ENCODE results near the gene UBE2M.
"Not testable (repeated sequence)": the region's sequence is repeated elsewhere in the genome, so short reads cannot be mapped to it uniquely, and the experiment has no call there.

The UBE2M gene

GRCh38 chr19:58581227-58582141 is 23.1 kb upstream of the UBE2M start:
- peaks cover 4% of the 10 kb centered on the region; the same call in 1 of the 2 replicates for H3K36me3 ChIP-seq (ENCODE audit: insufficient read depth, low read length)
- H2AFZ ChIP-seq (ENCODE audit: low read length), result no peak overlapping the region

GRCh38 chr19:58579473-58580142 is 21.2 kb upstream of the UBE2M start:
- H3K9ac ChIP-seq (ENCODE audit: low read depth, low read length, poor library complexity, severe bottlenecking), result peak overlapping the region; percentile 34
- no peaks in the 10 kb centered on the region for H4K20me1 ChIP-seq (ENCODE audit: insufficient read depth, low read length, poor library complexity, severe bottlenecking)
- H3K27me3 ChIP-seq (ENCODE audit: insufficient read depth, low read length, poor library complexity, severe bottlenecking), result no peaks in the 10 kb centered on the region
- no peaks in the 10 kb centered on the region for H3K9me3 ChIP-seq (ENCODE audit: insufficient read depth, low read depth, low read length)
- no peak overlapping the region for H2AFZ ChIP-seq (ENCODE audit: low read length)
- no peaks in the 10 kb centered on the region; the same call in 1 of the 2 replicates for H3F3A ChIP-seq (ENCODE audit: low read depth)
- no peaks in the 10 kb centered on the region for H3K9me2 ChIP-seq (replicated peaks; ENCODE audit: low read depth, low read length)
- TF ChIP-seq EZH2phosphoT487 (IDR thresholded peaks at IDR 0.05; ENCODE audit: borderline replicate concordance) (no peak), CTCF (conservative IDR thresholded peaks at IDR 0.05; ENCODE audit: low read length) (no peak)
- H3K4me2 ChIP-seq (ENCODE audit: low read depth, low read length, poor library complexity, severe bottlenecking), result peak overlapping the region; percentile 18
- peaks cover 23% of the 10 kb centered on the region for H3K4me1 ChIP-seq (ENCODE audit: insufficient read depth, low read length, poor library complexity, severe bottlenecking)
- peaks cover 4% of the 10 kb centered on the region; the same call in 1 of the 2 replicates for H3K36me3 ChIP-seq (ENCODE audit: insufficient read depth, low read length)
- H3K4me3 ChIP-seq (ENCODE audit: low read length, poor library complexity, severe bottlenecking), result no peak overlapping the region
- H3K79me2 ChIP-seq (ENCODE audit: insufficient read depth, low read length), result peaks cover 9% of the 10 kb centered on the region; the same call in 1 of the 2 replicates

More at GRCh38 chr19:58581227-58582141, 23.1 kb upstream of the UBE2M start:
- Histone ChIP-seq H3K4me3 (ENCODE audit: low read length, poor library complexity, severe bottlenecking) (no peak overlapping the region), H4K20me1 (ENCODE audit: insufficient read depth, low read length, poor library complexity, severe bottlenecking) (no peaks in the 10 kb centered on the region), H3F3A (ENCODE audit: low read depth) (no peaks in the 10 kb centered on the region), H3K9me3 (ENCODE audit: insufficient read depth, low read depth, low read length) (no peaks in the 10 kb centered on the region), H3K27me3 (ENCODE audit: insufficient read depth, low read length, poor library complexity, severe bottlenecking) (no peaks in the 10 kb centered on the region), H3K79me2 (ENCODE audit: insufficient read depth, low read length) (peaks cover 9% of the 10 kb centered on the region; the same call in 1 of the 2 replicates), H3K4me2 (ENCODE audit: low read depth, low read length, poor library complexity, severe bottlenecking) (peak overlapping the region; percentile 68), H3K4me1 (ENCODE audit: insufficient read depth, low read length, poor library complexity, severe bottlenecking) (peaks cover 20% of the 10 kb centered on the region), H3K9me2 (replicated peaks; ENCODE audit: low read depth, low read length) (no peaks in the 10 kb centered on the region), H3K9ac (ENCODE audit: low read depth, low read length, poor library complexity, severe bottlenecking) (peak overlapping the region; percentile 61)
- TF ChIP-seq EZH2phosphoT487 (IDR thresholded peaks at IDR 0.05; ENCODE audit: borderline replicate concordance) (no peak), CTCF (conservative IDR thresholded peaks at IDR 0.05; ENCODE audit: low read length) (peak; percentile 100)

- Histone ChIP-seq H3K79me2 (ENCODE audit: insufficient read depth, low read length) (peaks cover 9% of the 10 kb centered on the region; the same call in 1 of the 2 replicates), H2AFZ (ENCODE audit: low read length) (no peak overlapping the region), H3K4me1 (ENCODE audit: insufficient read depth, low read length, poor library complexity, severe bottlenecking) (peaks cover 32% of the 10 kb centered on the region), H4K20me1 (ENCODE audit: insufficient read depth, low read length, poor library complexity, severe bottlenecking) (no peaks in the 10 kb centered on the region), H3K9me2 (replicated peaks; ENCODE audit: low read depth, low read length) (no peaks in the 10 kb centered on the region), H3K9ac (ENCODE audit: low read depth, low read length, poor library complexity, severe bottlenecking) (peak overlapping the region; percentile 24), H3K36me3 (ENCODE audit: insufficient read depth, low read length) (peaks cover 3% of the 10 kb centered on the region; the same call in 1 of the 2 replicates), H3K4me3 (ENCODE audit: low read length, poor library complexity, severe bottlenecking) (no peak overlapping the region), H3K27me3 (ENCODE audit: insufficient read depth, low read length, poor library complexity, severe bottlenecking) (no peaks in the 10 kb centered on the region), H3K9me3 (ENCODE audit: insufficient read depth, low read depth, low read length) (no peaks in the 10 kb centered on the region), H3F3A (ENCODE audit: low read depth) (peaks cover 7% of the 10 kb centered on the region; the same call in 1 of the 2 replicates), H3K4me2 (ENCODE audit: low read depth, low read length, poor library complexity, severe bottlenecking) (peak overlapping the region; percentile 18)
- TF ChIP-seq EZH2phosphoT487 (IDR thresholded peaks at IDR 0.05; ENCODE audit: borderline replicate concordance) (no peak), CTCF (conservative IDR thresholded peaks at IDR 0.05; ENCODE audit: low read length) (no peak)
Measured at GRCh38 chr19:58578012-58578925, 19.9 kb upstream of the UBE2M start.

- Histone ChIP-seq H3K4me1 (ENCODE audit: insufficient read depth, low read length, poor library complexity, severe bottlenecking) (peaks cover 32% of the 10 kb centered on the region), H3K9ac (ENCODE audit: low read depth, low read length, poor library complexity, severe bottlenecking) (peak overlapping the region; percentile 24), H3K4me2 (ENCODE audit: low read depth, low read length, poor library complexity, severe bottlenecking) (peak overlapping the region; percentile 18)
- H2AFZ ChIP-seq (ENCODE audit: low read length); H3K79me2 ChIP-seq (ENCODE audit: insufficient read depth, low read length); H3K9me2 ChIP-seq (replicated peaks; ENCODE audit: low read depth, low read length); H3K9me3 ChIP-seq (ENCODE audit: insufficient read depth, low read depth, low read length); H3F3A ChIP-seq (ENCODE audit: low read depth); H3K4me3 ChIP-seq (ENCODE audit: low read length, poor library complexity, severe bottlenecking); H3K36me3 ChIP-seq (ENCODE audit: insufficient read depth, low read length); H4K20me1 ChIP-seq (ENCODE audit: insufficient read depth, low read length, poor library complexity, severe bottlenecking); H3K27me3 ChIP-seq (ENCODE audit: insufficient read depth, low read length, poor library complexity, severe bottlenecking): not testable (repeated sequence)
Measured at GRCh38 chr19:58577581-58577980, 19.2 kb upstream of the UBE2M start.

Measured in Loucy (cell line).